Colonic mucosa (tissue), 4 donors: ENCODE results near the gene IL12RB2. TPM values are rescaled to one million over a fixed set of nuclear protein-coding genes. Genes with fewer than 3 reads are reported as not detected.

Experiments used
- DNase-seq: peaks from one replicate; pipeline ENCODE4 v3.0.0-alpha.2; 2020
- H3K27ac ChIP-seq: fragments of 200-600 bp; one replicate; pipeline ENCODE4 v1.8.0; 2021
- H3K27me3 ChIP-seq: fragments of 200-600 bp; one replicate; pipeline ENCODE4 v1.8.0; 2021
- H3K36me3 ChIP-seq: fragments of 200-600 bp; one replicate; pipeline ENCODE4 v1.8.0; 2021
- H3K4me1 ChIP-seq: fragments of 200-600 bp; one replicate; pipeline ENCODE4 v1.8.0; 2021; ENCODE audit warnings: mild to moderate bottlenecking
- H3K4me3 ChIP-seq: fragments of 200-600 bp; one replicate; pipeline ENCODE4 v1.8.0; 2021
- H3K9ac ChIP-seq, 2 donors: one replicate each; pipeline ENCODE4 v1.7.0; 2013; ENCODE audit warnings: control low read depth in 2 of 2, low read depth in 2 of 2, low read length in 2 of 2
- H3K9me3 ChIP-seq: fragments of 200-600 bp; one replicate; pipeline ENCODE4 v1.8.0; 2021
- intact Hi-C: fragments of 100-400 bp; cut with DNase I; formaldehyde crosslinking; loops from one replicate; pipeline ENCODE4 v1.14.1; 2022
- total RNA-seq, 2 donors: library from RNA; stranded (reverse); fragmentation: NEBNext Ultra II Directional in 1 of 2; extraction: Animal tissue kit (Norgen Biotek cat#: 25700) in 1 of 2; gene quantifications; one replicate each; pipeline ENCODE4 v1.2.1, GENCODE V29; 2021
- TF ChIP-seq, protein P1 (sequence below): fragments of 200-600 bp; IDR thresholded peaks from one replicate; pipeline ENCODE4 v1.8.0; 2022; ENCODE audit warnings: antibody characterized with exemption, mild to moderate bottlenecking
- donor health status: healthy.
- donor health status: DM: no; HTN: no; CAD: no.
- donor health status: DM: no; HTN: no; CAD: no.

The IL12RB2 gene
- total RNA-seq, 2 donors from 2014 or later = 0.48 to 0.62 TPM

DNA sequence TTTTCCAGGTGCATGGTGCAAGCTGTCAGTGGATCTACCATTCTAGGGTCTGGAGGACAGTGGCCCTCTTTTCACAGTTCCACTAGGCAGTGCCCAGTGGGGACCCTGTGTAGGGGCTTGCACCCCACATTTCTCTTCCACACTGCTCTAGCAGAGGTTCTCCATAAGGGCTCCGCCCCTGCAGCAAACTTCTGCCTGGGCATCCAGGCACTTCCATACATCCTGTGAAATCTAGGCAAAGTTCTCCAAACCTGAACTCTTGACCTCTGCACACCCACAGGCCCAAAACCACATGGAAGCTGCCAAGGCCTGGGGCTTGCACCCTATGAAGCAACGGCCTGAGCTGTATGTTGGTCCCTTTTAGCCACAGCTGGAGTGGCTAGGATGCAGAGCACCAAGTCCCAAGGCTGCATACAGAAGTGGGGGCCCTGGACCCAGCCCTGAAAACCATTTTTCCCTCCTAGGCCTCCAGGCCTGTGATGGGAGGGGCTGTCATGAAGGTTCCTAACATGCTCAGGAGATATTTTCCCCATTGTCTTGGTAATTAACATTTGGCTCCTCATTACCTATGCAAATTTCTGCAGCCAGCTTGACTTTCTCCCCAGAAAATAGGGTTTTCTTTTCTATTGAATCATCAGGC lies 76.4 kb downstream of the IL12RB2 start:
- Histone ChIP-seq H3K36me3 (no peaks in the 10 kb centered on the region), H3K27ac (no peak overlapping the region), H3K27me3 (no peaks in the 10 kb centered on the region), H3K4me1 (no peaks in the 10 kb centered on the region), H3K9me3 (no peaks in the 10 kb centered on the region), H3K9ac (no peak overlapping the region), H3K4me3 (no peak overlapping the region)
- intact Hi-C loops = no loop called here
- TF ChIP-seq, protein P1, sequence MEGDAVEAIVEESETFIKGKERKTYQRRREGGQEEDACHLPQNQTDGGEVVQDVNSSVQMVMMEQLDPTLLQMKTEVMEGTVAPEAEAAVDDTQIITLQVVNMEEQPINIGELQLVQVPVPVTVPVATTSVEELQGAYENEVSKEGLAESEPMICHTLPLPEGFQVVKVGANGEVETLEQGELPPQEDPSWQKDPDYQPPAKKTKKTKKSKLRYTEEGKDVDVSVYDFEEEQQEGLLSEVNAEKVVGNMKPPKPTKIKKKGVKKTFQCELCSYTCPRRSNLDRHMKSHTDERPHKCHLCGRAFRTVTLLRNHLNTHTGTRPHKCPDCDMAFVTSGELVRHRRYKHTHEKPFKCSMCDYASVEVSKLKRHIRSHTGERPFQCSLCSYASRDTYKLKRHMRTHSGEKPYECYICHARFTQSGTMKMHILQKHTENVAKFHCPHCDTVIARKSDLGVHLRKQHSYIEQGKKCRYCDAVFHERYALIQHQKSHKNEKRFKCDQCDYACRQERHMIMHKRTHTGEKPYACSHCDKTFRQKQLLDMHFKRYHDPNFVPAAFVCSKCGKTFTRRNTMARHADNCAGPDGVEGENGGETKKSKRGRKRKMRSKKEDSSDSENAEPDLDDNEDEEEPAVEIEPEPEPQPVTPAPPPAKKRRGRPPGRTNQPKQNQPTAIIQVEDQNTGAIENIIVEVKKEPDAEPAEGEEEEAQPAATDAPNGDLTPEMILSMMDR = no peak
- no peak for DNase-seq

DNA sequence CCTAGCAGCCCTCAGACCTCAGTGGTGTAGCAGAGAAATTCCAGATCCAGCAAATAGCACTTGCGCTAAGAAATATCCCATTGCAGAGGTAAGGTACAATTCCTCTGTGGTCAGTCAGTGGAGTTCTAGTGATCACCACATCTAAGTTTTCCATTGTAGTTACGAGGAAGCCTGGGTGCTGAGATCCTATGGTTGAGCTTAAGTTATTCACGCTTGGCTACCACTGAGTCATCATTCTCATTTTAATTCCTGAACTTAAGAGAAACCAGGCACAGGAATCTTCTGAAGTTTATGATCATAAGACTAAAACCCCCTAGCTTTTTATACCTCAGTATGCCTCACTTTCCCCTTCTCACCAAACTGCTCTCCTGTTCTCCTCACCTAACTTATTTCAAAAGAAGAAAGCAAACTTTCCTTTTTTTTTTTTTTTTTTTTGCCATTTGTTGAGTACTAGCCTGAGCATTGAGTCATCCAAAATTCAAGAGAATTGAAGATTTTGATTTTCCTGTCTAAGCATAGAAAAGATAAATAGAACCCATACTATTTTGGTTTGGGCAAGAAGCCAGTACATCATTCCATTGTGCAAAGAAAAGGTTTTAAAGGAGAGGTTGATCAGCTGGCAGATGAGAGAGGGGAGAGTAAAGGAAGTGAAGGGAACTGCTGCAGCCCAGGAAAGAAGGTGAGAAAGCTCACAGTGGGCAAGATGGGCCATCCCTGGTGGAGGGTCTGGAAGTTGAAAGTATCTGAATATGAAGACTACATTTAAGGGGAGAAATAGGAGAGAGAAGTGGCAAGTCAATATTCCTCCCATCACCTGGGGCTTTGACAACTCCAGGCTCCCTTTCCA lies 82.6 kb downstream of the IL12RB2 start:
- Histone ChIP-seq H3K9ac (no peak overlapping the region), H3K4me1 (no peaks in the 10 kb centered on the region), H3K9me3 (no peaks in the 10 kb centered on the region), H3K27ac (no peak overlapping the region), H3K4me3 (no peak overlapping the region), H3K27me3 (no peaks in the 10 kb centered on the region), H3K36me3 (no peaks in the 10 kb centered on the region)
- intact Hi-C loops = no loop called here
- TF ChIP-seq, protein P1 = no peak
- DNase-seq = no peak

DNA sequence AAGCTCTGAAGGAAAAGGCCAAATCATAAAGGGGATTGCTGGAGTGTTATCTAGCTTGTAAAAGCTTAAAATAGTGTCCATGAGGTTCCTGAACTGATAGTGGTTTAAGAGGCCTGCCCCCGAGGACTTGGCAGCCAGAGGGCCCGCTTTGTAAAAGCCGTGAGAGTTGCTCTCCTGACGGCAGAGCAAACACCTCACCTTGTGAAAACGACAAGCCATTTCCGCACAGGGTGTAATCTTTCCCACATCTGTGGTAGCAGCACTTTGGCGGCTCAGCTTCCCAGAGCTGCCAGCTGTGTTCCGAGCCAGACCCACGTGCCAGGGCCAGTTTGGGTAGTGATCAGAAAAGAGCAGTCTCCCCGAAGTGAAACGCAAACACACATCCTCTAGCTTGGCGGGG lies 85.6 kb downstream of the IL12RB2 start:
- H3K9me3 ChIP-seq = no peaks in the 10 kb centered on the region
- no peaks in the 10 kb centered on the region for H3K27me3 ChIP-seq
- H3K4me3 ChIP-seq = no peak overlapping the region
- H3K9ac ChIP-seq = no peak overlapping the region
- no peak overlapping the region for H3K27ac ChIP-seq
- DNase-seq = peak; percentile 49
- H3K4me1 ChIP-seq = no peaks in the 10 kb centered on the region
- intact Hi-C loops = no loop called here
- TF ChIP-seq, protein P1 = no peak
- no peaks in the 10 kb centered on the region for H3K36me3 ChIP-seq

DNA sequence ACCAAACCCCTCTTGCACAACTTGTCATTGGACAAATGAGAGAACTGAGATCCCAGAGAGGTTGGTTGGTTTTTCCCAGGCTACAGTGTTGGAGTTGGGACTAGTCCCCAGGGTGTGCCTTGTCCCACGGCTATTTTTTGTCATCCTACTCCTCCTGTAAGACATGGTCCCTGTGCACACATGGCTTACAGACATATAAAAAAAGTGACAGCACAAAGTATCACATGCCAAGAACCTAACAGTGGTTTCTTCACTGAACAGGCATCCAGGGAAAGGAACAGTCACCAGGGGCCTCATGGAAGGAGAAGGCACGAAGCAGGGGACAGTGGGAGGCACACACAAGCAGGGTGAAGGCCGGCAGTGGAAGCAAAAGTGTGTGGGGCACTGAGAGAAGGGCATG lies 86.1 kb downstream of the IL12RB2 start:
- Histone ChIP-seq H3K9ac (no peak overlapping the region), H3K4me1 (no peaks in the 10 kb centered on the region), H3K27ac (no peak overlapping the region), H3K27me3 (no peaks in the 10 kb centered on the region), H3K9me3 (no peaks in the 10 kb centered on the region), H3K36me3 (no peaks in the 10 kb centered on the region), H3K4me3 (no peak overlapping the region)
- TF ChIP-seq, protein P1 = no peak
- intact Hi-C loops = no loop called here
- no peak for DNase-seq

DNA sequence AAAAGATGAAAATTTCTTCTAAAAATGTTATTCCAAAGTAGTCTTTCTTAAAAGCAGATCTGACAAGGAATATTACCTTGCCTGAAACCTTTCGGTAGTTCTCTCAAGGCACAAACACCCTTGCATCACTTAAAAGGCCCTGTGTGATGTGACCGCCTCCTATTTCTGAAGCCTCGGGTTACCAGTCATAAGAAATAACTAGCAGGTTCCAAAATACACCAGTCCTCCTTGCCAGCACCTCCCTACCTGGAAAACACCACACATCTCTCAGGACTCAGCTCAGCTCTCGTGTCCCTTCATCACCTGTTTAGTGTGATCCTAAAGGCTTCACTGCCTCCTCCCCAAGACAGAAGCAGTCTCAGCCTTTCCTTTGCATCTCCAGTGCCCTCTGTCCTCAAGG lies 86.9 kb downstream of the IL12RB2 start:
- H3K4me1 ChIP-seq = no peaks in the 10 kb centered on the region
- intact Hi-C loops = no loop called here
- H3K9ac ChIP-seq = no peak overlapping the region
- H3K9me3 ChIP-seq = no peaks in the 10 kb centered on the region
- TF ChIP-seq, protein P1 = no peak
- no peaks in the 10 kb centered on the region for H3K36me3 ChIP-seq
- no peak for DNase-seq
- H3K27ac ChIP-seq = no peak overlapping the region
- H3K4me3 ChIP-seq = no peak overlapping the region
- no peaks in the 10 kb centered on the region for H3K27me3 ChIP-seq
